Cardiac fibroblast (primary cell): Measurements from ENCODE around the gene OTUD6A.

Experiments used
- DNase-seq, 2 donors: peaks; one replicate each; pipeline versions ENCODE4 v3.0.0 to v3.0.0-alpha.2; 2010; ENCODE audit warnings: low read depth in 2 of 2
- H3K4me3 ChIP-seq, 2 donors: replicated peaks in 1 of 2; 1 replicate in 1 of 2; 2 replicates in 1 of 2; pipeline ENCODE4 v1.5.1; 2011; ENCODE audit warnings: low read depth in 2 of 2, low read length in 2 of 2, mild to moderate bottlenecking in 2 of 2, moderate library complexity in 1 of 2
- TF ChIP-seq, protein P1 (sequence below): IDR thresholded peaks from one replicate; pipeline ENCODE4 v1.5.1; 2011; ENCODE audit warnings: low read depth, mild to moderate bottlenecking, low read length, inconsistent platforms

The OTUD6A gene

GRCh38 chrX:70062076-70062475 is at the start of gene OTUD6A:
OTUD6A (plus strand) TSS chrX:70062457; CDS start chrX:70062525, 68 bp downstream.
- H3K4me3 ChIP-seq = no peak within 1 kb of the TSS
- DNase-seq = no peak

GRCh38 chrX:70012756-70013155 is 49.5 kb upstream of the OTUD6A start:
- TF ChIP-seq, protein P1, sequence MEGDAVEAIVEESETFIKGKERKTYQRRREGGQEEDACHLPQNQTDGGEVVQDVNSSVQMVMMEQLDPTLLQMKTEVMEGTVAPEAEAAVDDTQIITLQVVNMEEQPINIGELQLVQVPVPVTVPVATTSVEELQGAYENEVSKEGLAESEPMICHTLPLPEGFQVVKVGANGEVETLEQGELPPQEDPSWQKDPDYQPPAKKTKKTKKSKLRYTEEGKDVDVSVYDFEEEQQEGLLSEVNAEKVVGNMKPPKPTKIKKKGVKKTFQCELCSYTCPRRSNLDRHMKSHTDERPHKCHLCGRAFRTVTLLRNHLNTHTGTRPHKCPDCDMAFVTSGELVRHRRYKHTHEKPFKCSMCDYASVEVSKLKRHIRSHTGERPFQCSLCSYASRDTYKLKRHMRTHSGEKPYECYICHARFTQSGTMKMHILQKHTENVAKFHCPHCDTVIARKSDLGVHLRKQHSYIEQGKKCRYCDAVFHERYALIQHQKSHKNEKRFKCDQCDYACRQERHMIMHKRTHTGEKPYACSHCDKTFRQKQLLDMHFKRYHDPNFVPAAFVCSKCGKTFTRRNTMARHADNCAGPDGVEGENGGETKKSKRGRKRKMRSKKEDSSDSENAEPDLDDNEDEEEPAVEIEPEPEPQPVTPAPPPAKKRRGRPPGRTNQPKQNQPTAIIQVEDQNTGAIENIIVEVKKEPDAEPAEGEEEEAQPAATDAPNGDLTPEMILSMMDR = no peak
- H3K4me3 ChIP-seq = no peak overlapping the region
- DNase-seq = no peak

More at GRCh38 chrX:70062076-70062475, at the start of gene OTUD6A:
- TF ChIP-seq, protein P1 = no peak

DNA sequence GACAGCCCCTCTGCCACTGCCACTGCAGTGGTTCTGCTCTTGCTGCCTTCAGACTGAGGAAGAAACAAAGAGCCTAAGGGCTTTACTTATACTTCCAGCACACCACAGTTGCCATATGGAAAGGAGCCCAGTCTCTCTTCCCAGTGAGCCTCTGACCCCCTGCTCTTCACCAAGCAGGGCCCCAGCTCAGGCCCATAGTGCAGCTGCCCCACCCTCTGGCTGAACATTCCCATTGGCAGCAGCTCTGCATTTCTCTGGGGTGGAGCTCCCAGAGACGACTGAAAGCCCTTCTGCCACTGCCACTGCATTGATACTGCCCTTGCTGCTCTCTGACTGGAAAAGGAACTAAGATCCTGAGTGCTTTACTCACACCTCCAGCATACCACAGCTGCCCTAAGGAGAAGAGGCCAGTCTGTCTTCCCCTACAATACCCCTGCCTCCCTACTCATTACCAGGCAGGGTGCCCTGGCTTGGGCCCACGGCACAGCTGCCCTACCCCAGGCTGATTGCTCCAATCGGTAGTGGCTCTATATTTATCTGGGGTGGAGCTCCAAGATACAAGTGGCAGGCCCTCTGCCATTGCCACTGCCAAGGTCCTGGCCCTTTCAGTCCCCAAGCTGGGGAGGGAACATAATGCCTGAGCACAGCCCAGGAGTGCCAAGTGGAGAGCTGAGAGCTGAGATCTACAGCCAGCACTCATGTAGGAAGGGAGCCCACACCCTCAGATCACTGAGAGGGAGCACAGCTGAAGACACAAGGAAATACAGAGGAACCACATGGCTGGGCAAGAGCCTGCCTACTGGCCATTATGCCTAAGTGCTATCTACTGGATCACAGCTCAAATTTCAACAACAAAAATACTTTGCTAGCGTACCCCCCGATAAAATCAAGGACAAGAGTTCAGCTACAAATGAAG is 48.5 kb upstream of the OTUD6A start:
- TF ChIP-seq, protein P1 = no peak
- H3K4me3 ChIP-seq = no peak overlapping the region
- peak in 1 of 2 donors; percentile 83 for DNase-seq

GRCh38 chrX:70016513-70016912 is 45.7 kb upstream of the OTUD6A start:
- no peak overlapping the region for H3K4me3 ChIP-seq
- DNase-seq = no peak
- TF ChIP-seq, protein P1 = no peak

DNA sequence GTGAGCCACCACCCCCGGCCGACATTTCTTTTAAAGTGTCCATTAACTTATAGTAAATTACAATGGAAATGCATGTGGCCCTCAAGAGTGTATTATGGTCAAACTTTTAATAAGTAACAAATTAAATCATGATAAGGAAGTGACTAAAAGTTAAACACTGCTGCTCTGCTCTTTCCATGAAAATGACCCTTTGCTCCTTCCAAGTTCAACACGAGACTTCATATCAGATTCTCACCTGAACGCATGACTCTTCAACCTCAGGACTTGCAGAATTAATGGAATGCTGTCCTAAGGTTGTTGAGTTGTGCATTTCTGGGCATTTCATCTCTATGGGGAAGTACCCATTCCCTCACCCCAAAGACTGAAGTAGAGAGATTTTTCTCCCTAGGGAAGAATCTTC is 39.6 kb upstream of the OTUD6A start:
- DNase-seq = no peak
- no peak overlapping the region for H3K4me3 ChIP-seq
- TF ChIP-seq, protein P1 = no peak

- TF ChIP-seq, protein P1 = no peak
- peak in 1 of 2 donors; percentile 71 for DNase-seq
These were observed 36.8 kb upstream of the OTUD6A start for GRCh38 chrX:70025464-70025863.

More at GRCh38 chrX:70025464-70025863, 36.8 kb upstream of the OTUD6A start:
- H3K4me3 ChIP-seq = no peak overlapping the region
